GM21825 (cell line): ENCODE results near the gene CD4.
A peak's percentile ranks its signal among the peaks of the same experiment; 100 is the strongest.

Source experiments
- ATAC-seq: cut with Tn5 transposase; IDR thresholded peaks from one replicate; pipeline ENCODE4 v1.9.1; 2021; ENCODE audit warnings: mild to moderate bottlenecking, moderate library complexity; ENCODE audit not compliant: unreplicated experiment

The CD4 gene

DNA sequence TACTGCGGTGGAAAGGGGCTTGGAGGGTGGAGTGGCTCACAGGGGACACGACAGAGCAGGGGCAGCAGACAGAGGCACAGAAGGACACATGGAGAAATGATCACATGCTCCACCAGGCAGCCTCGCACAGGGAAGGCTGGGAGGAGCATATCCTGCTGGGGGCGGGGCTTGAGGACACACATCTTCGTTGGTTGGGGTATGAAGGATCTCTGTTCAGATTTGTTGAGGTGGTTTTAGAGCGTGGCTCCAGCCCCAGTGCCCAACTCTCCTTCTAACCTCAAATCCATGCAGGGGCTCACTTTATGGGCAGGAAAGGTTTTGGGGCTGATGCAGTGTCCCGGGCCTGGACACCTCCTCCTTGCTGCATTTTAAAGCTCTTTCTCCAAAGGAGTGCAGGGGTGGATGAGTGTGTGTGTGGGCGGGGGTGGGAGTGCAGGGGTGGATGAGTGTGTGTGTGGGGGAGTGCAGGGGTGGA lies 38.1 kb downstream of the CD4 start:
- ATAC-seq, result no peak

DNA sequence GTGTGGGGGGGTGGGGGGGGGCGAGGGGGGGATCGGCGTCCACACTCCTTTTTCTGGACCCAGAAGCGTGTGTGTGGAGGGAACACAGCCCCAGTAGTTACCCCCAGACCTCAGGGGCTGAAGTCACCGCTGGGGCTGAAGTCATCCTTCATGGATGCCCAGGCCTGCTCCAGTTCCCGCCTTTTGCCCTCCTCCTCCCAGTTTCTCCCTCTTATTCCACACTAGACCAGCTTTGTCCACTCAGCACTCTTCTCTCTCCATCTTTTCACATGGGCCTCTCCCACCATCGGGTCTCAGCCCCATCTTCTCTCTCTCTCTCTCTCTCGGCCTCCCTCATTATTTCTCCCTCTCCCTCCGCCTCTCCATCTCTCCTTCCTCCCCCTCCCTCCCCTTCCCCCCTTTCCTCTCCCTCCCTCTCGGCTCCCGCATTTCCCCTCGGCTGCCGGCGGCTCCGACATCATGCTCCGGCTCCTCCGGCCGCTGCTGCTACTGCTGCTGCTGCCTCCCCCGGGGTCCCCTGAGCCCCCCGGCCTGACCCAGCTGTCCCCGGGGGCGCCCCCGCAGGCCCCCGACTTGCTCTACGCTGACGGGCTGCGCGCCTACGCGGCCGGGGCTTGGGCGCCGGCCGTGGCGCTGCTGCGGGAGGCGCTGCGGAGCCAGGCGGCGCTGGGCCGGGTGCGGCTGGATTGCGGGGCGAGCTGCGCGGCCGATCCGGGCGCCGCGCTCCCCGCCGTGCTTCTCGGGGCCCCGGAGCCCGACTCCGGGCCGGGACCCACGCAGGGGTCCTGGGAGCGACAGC lies 38.9 kb downstream of the CD4 start, which contains the start of gene P3H3:
Gene P3H3, plus strand, starts transcription at position 426 of the 799 bp plus-strand sequence. Its CDS starts 34 bp downstream, at position 460.
- ATAC-seq, result no peak

DNA sequence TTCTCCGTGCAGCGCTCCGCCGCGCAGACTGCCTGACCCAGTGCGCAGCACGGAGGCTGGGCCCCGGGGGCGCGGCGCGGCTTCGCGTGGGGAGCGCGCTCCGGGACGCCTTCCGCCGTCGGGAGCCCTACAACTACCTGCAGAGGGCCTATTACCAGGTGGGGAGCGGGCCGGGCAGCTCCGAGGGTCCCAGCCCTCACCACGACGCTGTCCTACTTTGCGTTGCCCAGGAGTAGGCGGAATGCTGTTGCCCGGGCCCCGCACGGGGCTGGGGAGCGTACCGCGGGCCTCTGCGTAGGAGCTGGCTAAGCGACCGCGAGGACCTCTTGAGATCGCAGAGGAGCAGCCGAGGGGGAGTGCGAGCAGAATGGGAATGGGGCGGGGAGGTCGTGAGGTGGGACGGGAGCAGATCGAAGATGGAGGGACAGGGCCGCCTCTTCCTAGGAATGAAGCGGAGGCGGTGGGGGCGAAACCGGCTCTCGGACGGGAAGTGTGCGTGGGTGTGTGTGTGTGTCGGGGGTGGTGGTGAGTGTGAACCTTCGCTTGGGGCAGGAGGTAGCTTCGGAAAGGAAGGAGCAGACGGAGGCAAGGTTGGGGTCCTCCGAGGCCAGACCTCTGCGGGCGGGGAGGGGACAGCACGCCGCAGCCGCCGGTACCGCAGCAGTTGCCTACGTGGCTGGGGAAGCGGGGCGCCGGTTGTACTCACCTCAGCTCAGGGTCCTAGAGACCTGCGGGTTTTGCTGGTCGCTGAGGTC lies 39.6 kb downstream of the CD4 start:
- ATAC-seq, result no peak

DNA sequence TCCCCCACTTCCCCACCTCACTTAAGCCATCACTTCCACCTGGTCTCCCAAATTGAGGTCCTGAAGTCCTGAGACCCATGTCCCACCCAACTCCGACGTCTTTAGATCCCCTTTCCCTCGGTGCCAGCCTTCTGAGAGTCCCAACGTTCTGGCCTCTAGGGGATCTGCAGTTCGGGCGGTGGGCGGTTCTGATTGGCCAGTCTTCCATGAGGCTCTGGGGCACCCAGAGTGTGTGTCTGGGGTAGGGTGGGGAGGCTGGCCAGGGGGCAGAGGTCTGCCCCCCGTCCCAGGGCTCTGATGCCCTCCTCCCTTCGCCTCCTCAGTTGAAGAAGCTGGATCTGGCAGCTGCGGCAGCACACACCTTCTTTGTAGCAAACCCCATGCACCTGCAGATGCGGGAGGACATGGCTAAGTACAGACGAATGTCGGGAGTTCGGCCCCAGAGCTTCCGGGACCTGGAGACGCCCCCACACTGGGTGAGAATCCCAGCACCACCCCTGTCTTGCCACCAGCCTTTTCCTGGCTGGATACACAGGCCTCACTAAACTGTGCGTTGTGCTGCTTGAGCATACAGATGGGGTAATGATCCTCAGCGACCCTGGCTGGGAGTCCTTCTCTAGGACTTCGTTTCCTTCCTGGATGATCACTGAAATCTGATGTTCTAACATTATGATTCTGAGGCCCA lies 40.4 kb downstream of the CD4 start:
- ATAC-seq, result no peak

DNA sequence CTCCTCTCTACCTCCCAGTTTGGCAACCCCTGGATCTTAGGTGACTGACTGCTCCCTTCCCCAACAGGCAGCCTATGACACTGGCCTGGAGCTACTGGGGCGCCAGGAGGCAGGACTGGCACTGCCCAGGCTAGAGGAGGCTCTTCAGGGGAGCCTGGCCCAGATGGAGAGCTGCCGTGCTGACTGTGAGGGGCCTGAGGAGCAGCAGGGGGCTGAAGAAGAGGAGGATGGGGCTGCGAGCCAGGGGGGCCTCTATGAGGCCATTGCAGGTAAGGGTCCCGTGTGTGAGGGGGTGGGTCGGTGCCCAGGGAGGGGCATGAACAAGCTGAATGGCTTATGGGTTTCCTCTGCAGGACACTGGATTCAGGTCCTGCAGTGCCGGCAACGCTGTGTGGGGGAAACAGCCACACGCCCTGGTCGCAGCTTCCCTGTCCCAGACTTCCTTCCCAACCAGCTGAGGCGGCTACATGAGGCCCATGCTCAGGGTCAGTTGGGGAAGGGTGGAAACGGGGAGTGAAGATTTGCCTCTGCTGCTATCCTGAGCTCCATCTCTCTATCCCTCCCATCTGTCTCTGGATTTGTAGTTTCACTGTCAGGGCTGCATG lies 41.1 kb downstream of the CD4 start:
- no peak for ATAC-seq

DNA sequence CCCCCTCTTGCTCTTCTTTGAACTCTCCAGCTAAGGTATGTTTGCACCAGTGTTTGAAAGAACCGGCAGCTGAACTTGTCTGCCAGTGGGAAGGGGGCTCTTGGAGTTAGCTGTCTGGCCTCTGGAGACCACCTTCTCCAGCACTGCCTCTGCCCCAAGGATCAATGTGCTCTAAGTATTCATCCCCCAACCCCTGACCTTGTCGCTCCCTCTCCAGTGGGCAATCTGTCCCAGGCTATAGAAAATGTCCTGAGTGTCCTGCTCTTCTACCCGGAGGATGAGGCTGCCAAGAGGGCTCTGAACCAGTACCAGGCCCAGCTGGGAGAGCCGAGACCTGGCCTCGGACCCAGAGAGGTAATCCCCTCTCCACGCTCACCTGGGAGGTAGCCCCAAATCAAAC lies 41.7 kb downstream of the CD4 start:
- ATAC-seq, result no peak

DNA sequence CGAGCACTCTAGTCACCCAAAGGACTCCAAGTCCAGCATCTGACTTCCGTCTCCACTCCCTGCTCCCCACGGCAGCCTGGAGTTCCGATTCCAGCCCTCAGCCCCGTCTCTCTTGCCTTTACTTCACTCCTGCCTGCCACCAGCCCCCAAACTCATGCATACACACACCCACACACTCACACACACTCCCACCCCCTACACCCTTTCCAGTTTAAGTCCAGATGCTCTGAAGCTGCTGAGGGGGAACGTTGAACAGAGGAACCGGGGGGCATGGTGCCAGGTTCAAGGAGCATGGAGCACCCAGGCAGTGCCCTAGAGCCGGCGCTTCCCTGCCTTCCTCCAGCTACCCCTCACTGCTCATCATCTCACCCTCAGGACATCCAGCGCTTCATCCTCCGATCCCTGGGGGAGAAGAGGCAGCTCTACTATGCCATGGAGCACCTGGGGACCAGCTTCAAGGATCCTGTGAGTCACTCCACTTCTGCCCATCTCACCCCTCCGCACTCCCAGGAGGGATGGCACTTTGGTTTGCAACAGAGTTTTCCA lies 42.2 kb downstream of the CD4 start:
- no peak for ATAC-seq

- no peak for ATAC-seq
These were observed 42.8 kb downstream of the CD4 start for GRCh38 chr12:6832125-6832524.

- no peak for ATAC-seq
These were observed 44.0 kb downstream of the CD4 start for GRCh38 chr12:6833189-6833890.

GRCh38 chr12:6834254-6834653 lies 44.9 kb downstream of the CD4 start:
- no peak for ATAC-seq

- ATAC-seq, result no peak
These were observed 45.5 kb downstream of the CD4 start for GRCh38 chr12:6834873-6835272.

GRCh38 chr12:6836851-6837250 lies 47.5 kb downstream of the CD4 start:
- ATAC-seq, result no peak

DNA sequence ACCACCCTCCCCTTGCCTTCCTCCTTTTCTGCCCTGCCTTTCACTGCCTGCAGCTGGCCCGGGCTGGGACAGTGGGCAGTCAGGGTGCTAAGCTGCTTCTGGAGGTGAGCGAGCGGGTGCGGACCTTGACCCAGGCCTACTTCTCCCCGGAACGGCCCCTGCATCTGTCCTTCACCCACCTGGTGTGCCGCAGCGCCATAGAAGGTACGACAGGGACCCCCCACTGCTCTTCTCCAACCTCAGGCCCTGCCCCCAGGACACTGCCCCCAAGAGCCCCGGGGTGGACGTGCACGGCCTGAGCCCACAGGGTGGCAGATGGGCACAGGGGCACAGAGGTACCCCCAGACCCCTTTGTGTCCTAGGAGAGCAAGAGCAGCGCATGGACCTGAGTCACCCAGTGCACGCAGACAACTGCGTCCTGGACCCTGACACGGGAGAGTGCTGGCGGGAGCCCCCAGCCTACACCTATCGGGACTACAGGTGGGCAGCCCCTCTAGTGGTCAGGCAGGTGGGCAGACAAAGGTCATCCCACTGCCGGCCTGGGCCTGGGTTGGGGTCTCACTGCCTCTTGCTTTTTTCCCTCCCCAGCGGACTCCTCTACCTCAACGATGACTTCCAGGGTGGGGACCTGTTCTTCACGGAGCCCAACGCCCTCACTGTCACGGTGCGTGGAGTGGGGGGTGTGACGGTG lies 48.2 kb downstream of the CD4 start:
- no peak for ATAC-seq

DNA sequence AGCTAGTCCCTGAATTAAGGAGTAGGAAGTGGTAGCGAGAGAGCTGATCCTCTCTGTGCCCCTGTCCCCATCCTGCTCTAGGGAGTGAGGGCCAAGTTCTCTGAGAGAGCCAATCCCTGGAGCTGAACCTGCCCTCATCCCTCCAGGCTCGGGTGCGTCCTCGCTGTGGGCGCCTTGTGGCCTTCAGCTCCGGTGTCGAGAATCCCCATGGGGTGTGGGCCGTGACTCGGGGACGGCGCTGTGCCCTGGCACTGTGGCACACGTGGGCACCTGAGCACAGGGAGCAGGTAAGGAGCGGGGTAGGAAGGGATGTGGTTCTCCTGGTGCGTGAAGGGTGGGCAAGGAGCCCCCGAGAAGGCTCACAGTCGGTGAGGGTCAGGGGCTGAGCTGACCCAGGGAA lies 49.5 kb downstream of the CD4 start:
- ATAC-seq, result no peak

DNA sequence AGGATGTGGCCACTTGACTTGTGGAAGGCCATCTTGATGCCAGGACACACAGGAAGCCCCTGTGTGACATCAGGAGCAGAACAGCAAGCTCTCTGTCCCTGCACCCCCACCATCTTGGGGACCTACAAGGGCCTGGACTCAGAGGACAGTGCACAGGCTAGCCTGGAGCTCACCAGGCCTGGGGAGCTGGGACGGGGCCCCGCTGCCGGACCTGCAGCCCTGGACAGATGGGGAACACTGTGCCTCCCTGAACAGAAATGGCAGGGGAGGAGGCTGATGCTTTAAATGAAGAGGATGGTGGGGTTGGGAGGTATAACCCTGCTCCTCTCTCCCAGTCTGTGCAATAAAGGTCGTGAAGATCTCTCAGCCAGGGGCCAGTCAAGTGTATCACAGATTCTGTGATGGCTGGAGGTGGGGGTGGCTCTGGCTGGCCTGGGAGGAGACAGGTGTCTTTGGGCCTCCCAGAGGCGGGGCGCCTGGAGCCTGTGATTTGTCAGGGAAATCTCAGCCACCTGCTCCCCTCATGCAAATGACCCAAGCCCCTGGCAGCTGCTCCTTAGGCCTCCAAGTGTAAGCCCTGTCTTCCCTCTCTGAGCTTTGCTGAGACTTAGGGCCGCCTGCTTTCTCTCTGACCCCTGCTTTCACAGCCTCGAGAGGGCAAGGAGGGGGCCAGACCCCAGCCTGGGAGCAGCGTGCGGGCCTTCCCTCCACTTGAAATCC lies 50.3 kb downstream of the CD4 start:
- peak; percentile 62 for ATAC-seq

GRCh38 chr12:6840330-6840729 lies 51.0 kb downstream of the CD4 start:
- no peak for ATAC-seq

GRCh38 chr12:6840761-6841515 lies 51.6 kb downstream of the CD4 start, which contains the start of gene GNB3:
TSS of gene GNB3 (plus strand) at chr12:6840925. CDS start at chr12:6841288, 363 bp downstream.
- no peak for ATAC-seq

DNA sequence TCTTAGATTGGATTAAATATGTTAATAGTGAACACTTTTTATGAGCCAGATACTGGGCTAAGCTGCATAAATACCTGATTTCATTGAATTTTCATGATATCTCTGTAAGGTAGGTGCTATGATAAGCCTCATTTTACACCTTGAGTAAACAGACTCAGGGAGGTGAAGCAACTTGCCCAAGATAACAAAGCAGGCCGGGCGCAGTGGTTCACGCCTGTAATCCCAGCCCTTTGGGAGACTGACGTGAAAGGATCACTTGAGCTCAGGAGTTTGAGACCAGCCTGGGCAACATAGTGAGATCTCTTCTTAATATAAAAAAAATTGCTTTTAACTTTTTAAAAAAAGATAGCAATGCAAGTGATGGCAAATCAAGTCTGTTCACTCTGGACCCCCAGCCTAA lies 52.7 kb downstream of the CD4 start:
- ATAC-seq, result no peak
